ENCODE measurements around the gene TOP3A.
A peak's percentile ranks its signal among the peaks of the same experiment; 100 is the strongest.
"Not testable (repeated sequence)": the region's sequence is repeated elsewhere in the genome, so short reads cannot be mapped to it uniquely, and the experiment has no call there.

TOP3A gene

GRCh38 chr17:18314731-18315561 is at the start of gene TOP3A, which contains the start of gene SMCR8:
TOP3A (minus strand) TSS chr17:18314994; CDS start chr17:18314778, 216 bp downstream.
SMCR8 (plus strand) TSS chr17:18315293; CDS start chr17:18315790, 497 bp downstream.
- peak; percentile 92 to 95 for DNase-seq (ENCODE audit: low read depth in 1 of 2, low spot score in 1 of 2)

DNA sequence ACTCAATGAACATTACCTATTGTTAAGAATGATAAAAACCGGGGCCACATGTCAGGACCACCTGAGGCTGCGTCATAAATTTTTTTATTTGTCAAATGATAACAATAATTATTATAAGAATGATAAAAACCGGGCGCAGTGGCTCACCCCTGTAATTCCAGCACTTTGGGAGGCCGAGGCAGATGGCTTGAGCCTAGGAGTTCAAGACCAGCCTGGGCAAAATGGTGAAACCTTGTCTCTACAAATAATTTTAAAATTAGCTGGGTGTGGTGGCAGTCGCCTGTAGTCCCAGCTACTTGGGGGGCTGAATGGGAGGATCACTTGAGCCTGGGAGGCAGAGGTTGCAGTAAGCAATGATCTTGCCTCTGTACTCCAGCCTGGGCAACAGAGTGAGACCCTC is 49.4 kb upstream of the TOP3A start:
- no peak for DNase-seq (ENCODE audit: low read depth in 1 of 2, low spot score in 1 of 2)

DNA sequence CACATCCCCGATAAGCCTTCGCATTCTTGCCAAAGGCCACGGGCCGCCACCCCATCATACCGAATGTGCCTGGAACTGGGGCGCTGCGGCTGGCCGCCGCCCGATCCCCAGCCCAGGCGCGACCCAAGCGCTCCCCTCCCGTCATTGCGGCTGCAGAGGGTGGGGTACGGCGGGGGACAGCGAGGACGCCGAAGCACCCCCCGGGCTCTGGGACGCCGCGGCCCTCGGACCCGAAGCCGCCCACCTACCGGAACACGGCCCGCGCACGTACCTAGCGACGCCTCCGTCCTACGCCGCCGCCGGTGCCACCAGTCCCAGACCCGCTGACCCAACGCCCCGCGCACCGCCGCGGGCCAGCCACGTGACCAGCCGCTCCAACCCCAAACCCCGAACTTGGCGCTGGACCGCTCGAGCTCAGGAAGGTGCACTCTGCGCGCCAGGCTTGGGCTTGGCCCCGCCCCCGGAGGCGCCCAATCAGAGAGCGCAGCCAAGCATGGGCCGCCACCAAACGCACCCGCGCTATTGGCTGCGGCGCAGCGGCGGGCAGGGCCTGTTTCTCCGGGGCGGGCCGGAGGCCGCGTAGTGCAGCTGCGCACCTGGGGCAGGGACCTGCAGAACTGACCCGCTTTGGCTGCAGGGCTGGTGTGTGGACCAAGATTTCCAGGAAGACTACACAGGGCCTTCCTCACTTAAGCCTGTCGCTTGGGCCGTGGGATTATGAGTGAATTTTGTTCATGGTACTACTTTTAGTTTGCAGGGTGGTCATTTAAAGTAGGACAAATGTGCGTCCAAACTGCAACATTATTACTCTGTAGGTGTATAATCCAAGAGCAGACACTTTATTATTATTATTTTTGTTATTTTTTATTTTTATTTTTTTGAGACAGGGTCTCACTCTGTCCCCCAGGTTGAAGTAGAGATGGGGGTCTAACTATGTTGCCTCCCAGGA is 48.6 kb upstream of the TOP3A start, which contains the start of gene SHMT1:
SHMT1 (minus strand) TSS at position 450 of the 949 bp plus-strand sequence. CDS start 7,569 bp downstream, outside the sequence.
- DNase-seq (ENCODE audit: low read depth in 1 of 2, low spot score in 1 of 2), result peak; percentile 86

GRCh38 chr17:18362698-18363100 is 47.9 kb upstream of the TOP3A start:
- no peak for DNase-seq (ENCODE audit: low read depth in 1 of 2, low spot score in 1 of 2)

DNA sequence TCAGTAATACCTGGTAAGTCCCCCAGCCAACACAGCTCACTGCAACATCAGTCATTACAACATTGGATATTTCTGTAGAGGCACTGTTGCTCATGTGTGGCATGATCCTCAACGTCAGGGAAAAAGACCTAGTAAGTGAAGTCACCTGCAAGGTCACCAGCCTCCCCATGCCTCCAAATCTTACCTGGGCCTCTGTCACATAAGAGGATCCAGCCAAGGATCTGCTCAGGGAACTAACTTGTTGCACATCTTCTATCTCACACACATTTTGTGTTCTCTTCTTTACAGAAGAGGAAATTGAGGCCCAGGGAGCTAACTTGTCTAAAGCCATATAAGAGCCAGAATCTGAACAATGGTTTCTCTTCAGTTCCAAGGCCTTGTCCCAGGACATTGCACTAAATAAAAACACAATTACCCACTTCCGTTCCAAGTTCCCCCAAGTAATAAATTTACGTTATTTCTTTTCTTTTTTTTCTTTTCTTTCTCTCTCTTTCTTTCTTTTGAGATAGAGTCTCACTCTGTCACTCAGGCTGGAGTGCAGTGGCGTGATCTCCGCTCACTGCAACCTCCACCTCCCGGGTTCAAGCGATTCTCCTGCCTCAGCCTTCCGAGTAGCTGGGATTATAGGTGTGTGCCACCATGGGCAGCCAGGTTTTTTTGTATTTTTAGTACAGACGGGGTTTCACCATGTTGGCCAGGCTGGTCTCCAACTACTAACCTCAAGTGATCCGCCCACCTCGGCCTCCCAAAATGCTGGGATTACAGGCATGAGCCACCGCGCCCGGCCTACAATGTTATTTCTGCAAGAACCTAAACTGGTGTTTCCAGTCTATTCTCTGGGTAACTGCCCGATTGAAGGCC is 47.3 kb upstream of the TOP3A start:
- no peak for DNase-seq (ENCODE audit: low read depth in 1 of 2, low spot score in 1 of 2)

DNA sequence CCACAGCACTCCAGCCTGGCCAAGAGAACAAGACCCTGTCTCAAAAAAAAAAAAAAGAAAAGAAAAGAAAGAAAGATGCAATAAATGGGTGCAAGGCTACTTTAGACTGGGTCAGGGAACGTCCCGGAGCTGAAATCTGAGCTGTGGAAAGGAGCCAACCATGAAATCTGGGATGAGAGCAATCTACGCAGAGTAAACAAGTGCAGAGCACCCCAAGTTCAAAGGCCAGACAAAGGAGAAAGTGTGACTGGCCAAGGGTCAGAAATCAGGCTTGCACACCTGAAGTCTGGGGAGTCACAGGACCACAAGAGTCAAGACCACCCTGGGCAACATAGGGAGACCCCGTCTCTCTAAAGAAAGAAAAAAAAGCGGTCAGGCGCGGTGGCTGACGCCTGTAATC is 45.7 kb upstream of the TOP3A start:
- no peak for DNase-seq (ENCODE audit: low read depth in 1 of 2, low spot score in 1 of 2)

GRCh38 chr17:18356624-18357023 is 41.8 kb upstream of the TOP3A start:
- DNase-seq (ENCODE audit: low read depth in 1 of 2, low spot score in 1 of 2), result no peak

DNA sequence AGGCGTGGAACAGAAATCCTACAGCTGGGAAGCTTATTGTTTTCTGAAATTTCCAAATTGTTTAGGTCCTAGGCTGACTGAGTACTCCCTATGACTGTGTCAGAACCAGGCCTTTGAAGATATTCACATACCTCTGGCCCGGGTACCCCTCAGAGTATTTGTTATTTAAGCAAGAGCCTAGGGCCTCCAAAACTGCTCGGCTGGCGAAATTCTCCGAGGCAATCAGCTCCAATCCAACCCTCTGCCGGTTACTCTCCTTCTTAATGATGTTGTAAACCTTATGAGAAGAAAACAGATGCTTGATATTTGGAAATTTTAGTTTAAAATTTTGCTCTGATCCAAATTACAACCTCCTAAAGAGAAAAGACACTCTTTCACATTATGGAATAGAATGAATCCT is 38.7 kb upstream of the TOP3A start:
- DNase-seq (ENCODE audit: low read depth in 1 of 2, low spot score in 1 of 2), result no peak

- DNase-seq (ENCODE audit: low read depth in 1 of 2, low spot score in 1 of 2), result no peak
Observed at GRCh38 chr17:18344021-18344420, 29.2 kb upstream of the TOP3A start.

DNA sequence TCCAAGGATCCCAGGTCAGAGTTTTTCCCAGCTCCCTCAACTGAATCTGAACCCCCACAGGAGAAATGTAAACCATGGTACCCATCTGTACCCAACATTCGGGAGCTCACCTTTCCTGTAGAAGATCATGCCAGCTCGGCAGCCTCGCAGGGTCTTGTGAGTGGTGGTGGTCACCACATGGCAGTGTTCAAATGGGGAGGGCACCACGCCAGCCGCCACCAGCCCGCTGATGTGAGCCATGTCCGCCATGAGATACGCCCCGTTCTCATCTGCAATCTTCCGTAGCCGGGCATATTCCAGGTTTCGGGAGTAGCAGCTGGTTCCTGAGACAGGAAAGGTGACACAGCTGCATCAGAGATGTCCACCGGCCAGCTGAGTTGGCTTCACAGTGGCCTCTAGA is 25.1 kb upstream of the TOP3A start:
- no peak for DNase-seq (ENCODE audit: low read depth in 1 of 2, low spot score in 1 of 2)

- not testable (repeated sequence) for DNase-seq (ENCODE audit: low read depth in 1 of 2, low spot score in 1 of 2)
Observed at GRCh38 chr17:18338158-18338557, 23.4 kb upstream of the TOP3A start.

GRCh38 chr17:18332909-18333489 is 18.2 kb upstream of the TOP3A start:
- no peak for DNase-seq (ENCODE audit: low read depth in 1 of 2, low spot score in 1 of 2)

DNA sequence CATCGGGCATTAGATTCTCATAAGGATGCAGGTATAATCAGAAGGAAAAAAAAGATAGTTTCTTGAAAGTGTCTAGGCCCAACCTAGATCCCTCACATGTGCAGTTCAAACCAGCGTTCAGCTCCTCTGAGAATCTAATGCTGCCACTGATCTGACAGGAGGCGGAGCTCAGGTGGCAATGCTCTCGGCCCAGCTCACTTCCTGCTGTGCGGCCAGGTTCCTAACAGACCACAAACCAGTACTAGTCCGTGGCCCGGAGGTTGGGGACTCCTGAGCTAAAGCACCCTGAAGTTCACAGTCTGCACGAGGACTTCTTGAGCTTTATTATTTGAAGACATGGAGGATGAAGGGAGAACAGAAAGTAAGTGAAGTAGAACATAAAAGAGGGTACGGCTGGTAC is 17.1 kb upstream of the TOP3A start:
- DNase-seq (ENCODE audit: low read depth in 1 of 2, low spot score in 1 of 2), result no peak

DNA sequence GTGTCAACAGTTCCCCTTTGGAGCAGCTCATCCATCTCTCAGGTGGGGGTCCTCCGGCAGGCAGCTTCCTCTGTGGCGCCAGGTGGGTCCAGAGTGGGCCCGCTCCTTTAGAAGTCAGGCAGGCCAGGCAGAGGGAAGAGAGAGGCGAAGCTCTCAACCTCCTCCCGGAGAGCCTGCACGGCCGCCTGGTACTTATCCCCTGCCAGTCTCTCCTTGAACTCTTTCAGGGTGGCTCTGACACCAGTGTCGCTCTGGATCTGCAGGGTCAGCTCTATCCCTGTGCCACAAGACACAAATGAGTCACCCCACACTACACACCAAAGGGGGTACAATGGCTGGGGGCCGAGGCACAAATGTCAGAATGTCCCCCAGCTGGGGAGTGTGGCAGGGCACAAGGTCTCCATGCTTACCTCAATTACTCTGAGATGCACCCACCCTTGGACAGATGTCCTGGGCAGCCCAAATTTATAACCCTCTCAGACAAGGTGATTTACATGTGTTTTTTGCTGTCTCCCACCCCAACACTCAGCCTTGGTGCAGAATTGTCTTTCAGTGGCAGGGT is 13.9 kb upstream of the TOP3A start:
- no peak for DNase-seq (ENCODE audit: low read depth in 1 of 2, low spot score in 1 of 2)

DNA sequence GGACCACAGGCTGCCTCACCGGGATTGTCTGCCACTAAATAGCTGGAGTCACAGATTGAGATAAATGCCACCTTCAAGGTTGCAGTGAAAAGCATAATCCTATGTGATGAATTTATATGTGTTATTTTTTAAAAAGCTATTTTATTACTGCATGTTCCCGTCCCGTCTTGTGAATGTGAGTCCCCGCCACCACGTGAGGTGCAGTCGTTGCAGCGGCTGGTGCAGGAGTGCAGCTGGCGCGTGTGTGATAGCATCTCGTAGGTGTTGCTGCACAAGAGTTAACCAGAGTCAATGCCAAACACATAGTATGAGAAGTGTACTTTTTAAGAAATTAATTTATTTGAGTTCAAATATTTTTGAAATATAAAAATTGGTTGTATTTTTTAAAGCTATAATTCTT is 12.8 kb upstream of the TOP3A start:
- no peak for DNase-seq (ENCODE audit: low read depth in 1 of 2, low spot score in 1 of 2)

- no peak for DNase-seq (ENCODE audit: low read depth in 1 of 2, low spot score in 1 of 2)
Observed at GRCh38 chr17:18327093-18327492, 12.3 kb upstream of the TOP3A start.

- DNase-seq (ENCODE audit: low read depth in 1 of 2, low spot score in 1 of 2), result no peak
Observed at GRCh38 chr17:18326572-18326971, 11.8 kb upstream of the TOP3A start.

DNA sequence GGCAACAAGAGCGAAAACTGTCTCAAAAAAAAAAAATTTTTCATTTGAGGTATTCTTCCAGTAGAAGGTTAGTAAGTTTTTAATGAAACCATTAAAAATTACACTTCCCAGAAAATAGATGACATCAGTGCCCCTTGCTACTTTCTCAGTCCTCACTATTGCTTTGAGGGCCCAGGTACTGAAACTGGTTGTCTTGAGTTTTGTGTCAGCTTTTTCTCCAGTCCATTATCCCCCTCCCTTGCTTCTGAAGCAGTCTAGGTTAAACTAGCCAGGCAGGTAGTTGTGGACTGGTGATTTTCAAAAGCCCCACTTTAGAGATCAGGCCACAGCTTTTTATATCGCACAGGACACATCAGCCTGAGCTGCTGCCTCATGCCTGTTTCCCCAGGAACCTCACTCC is 11.2 kb upstream of the TOP3A start:
- no peak for DNase-seq (ENCODE audit: low read depth in 1 of 2, low spot score in 1 of 2)

DNA sequence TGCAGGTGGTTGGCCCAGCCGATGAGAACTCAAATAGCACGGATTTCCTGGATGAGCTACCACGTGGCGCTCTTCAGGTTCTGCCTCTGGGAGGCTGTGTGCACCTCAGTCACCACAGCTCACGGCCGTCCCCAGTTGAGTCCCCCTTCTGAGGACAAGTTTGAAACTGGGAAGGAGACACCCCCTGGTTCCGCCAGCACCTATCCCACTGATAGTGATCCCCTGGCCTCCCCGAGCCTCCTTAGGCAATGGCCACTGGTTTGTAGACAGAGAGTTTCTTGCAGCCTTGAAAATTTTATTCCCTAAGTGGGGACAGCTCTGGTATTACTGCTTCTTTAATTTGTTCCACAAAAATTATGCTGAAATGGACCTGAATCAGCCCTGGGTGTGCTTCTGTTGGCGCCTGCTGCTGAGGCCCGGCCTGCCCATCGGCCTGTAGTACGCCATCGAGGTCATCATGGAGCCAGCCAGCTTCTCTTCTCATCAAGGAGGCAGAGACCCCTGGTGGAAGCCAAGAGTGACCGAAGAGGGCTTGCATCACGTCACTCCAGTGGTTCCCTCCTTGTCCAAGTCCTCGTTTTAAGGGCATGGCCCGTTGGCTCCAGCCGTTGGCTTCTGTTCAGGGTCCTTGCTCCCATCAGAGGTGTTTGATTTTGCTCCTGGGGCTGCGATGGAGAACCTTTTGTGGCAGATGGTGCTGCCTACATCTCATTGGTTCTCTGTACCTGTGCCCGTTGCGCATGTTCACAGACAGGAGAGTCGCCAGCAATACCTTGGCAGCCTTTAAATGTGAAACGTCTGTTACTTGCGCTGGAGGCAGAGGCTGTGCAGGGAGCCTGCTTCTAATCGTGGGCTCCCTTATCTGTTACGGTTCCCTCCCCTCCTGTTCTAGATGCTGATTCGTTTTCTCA is 9.6 kb upstream of the TOP3A start:
- no peak for DNase-seq (ENCODE audit: low read depth in 1 of 2, low spot score in 1 of 2)

Measured in stimulated activated CD4-positive, alpha-beta T cell treated with anti-CD3 and anti-CD28 coated beads, Interleukin-15, amount 100 ng/mL, for 1 hour (primary cell).